ENCODE data around the gene UNC45B.

DNA sequence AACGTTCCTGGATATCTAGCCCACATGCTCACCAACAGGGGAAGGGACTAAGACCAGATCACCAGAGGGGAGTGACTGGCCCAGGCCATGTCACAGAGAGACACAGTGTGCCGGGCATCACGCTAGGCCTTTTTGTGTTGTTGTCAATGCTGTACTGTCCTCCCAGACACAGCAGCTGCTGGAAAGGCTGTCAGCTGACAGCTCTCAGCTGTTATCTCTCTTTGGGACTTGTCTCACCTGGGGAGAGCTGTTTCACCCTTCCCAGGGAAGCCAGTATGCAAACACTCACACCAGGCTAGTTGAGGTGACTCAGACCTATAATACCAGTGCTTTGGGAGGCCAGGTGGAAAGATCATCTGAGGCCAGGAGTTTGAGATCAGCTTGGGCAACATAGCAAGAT lies 19.4 kb downstream of the UNC45B start:
- TF ChIP-seq, protein P1, sequence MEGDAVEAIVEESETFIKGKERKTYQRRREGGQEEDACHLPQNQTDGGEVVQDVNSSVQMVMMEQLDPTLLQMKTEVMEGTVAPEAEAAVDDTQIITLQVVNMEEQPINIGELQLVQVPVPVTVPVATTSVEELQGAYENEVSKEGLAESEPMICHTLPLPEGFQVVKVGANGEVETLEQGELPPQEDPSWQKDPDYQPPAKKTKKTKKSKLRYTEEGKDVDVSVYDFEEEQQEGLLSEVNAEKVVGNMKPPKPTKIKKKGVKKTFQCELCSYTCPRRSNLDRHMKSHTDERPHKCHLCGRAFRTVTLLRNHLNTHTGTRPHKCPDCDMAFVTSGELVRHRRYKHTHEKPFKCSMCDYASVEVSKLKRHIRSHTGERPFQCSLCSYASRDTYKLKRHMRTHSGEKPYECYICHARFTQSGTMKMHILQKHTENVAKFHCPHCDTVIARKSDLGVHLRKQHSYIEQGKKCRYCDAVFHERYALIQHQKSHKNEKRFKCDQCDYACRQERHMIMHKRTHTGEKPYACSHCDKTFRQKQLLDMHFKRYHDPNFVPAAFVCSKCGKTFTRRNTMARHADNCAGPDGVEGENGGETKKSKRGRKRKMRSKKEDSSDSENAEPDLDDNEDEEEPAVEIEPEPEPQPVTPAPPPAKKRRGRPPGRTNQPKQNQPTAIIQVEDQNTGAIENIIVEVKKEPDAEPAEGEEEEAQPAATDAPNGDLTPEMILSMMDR (IDR thresholded peaks at IDR 0.05): no peak
- no peak for TF ChIP-seq POLR2A (IDR thresholded peaks at IDR 0.05)
- TF ChIP-seq EP300 (IDR thresholded peaks at IDR 0.05): no peak
- no peak for TF ChIP-seq POLR2AphosphoS5 (IDR thresholded peaks at IDR 0.05)

Measured in gastroesophageal sphincter (tissue), 3 donors.